Body of pancreas (tissue), 4 donors: ENCODE data around the gene CST9. TPM values are rescaled to one million over a fixed set of nuclear protein-coding genes. Genes with fewer than 3 reads are reported as not detected.
"Not testable (repeated sequence)": the region's sequence is repeated elsewhere in the genome, so short reads cannot be mapped to it uniquely, and the experiment has no call there.

Source experiments
- ATAC-seq: fragments of 150-250 bp; one replicate; pipeline ENCODE4 v1.9.1; 2016
- DNase-seq, 4 donors: peaks; one replicate each; pipeline ENCODE4 v3.0.0-alpha.2; 2019
- H3K27ac ChIP-seq, 4 donors: fragments of 200-600 bp; sonication (generic); 1 replicate in 3 of 4; 2 replicates in 1 of 4; pipeline versions ENCODE4 v1.5.1 to v1.6.1; 2016 to 2019; ENCODE audit warnings: mild to moderate bottlenecking in 1 of 4, mixed read lengths in 1 of 4, moderate library complexity in 1 of 4
- H3K27me3 ChIP-seq, 2 donors: fragments of 200-600 bp; sonication (generic); one replicate each; pipeline ENCODE4 v1.6.0; 2016; ENCODE audit warnings: mild to moderate bottlenecking in 1 of 2
- H3K36me3 ChIP-seq, 2 donors: fragments of 200-600 bp; sonication (generic); replicated peaks in 1 of 2; 2 replicates each; pipeline ENCODE4 v1.5.1; 2016; ENCODE audit warnings: low read depth in 2 of 2; ENCODE audit not compliant: insufficient read depth in 1 of 2
- H3K4me1 ChIP-seq: fragments of 200-600 bp; sonication (generic); one replicate; pipeline ENCODE4 v1.6.0; 2016
- H3K4me3 ChIP-seq, 2 donors: fragments of 200-600 bp; sonication (generic); 1 replicate in 1 of 2; 2 replicates in 1 of 2; pipeline ENCODE4 v1.5.1; 2016 to 2019
- H3K9me3 ChIP-seq, 3 donors: fragments of 200-600 bp; sonication (generic); 1 replicate in 2 of 3; 2 replicates in 1 of 3; pipeline ENCODE4 v1.5.1; 2016
- POLR2A ChIP-seq, 3 donors: fragments of 450-650 bp; IDR thresholded peaks; one replicate each; pipeline ENCODE4 v1.6.1; 2016; ENCODE audit warnings: antibody characterized with exemption in 3 of 3, mild to moderate bottlenecking in 2 of 3
- WGBS, 2 donors: methylation state at CpG; one replicate each; pipeline ENCODE4 v1.1.5; 2017; 5-methylcytosine and 5-hydroxymethylcytosine counted together
- intact Hi-C: fragments of 100-400 bp; cut with DNase I; formaldehyde crosslinking; loops from one replicate; pipeline ENCODE4 v1.15.1; 2023
- total RNA-seq, 2 donors: library from RNA; depleted of rRNA; stranded (reverse); fragments of >200 nt; gene quantifications; one replicate each; pipeline ENCODE4 v1.1.0, GENCODE V29; 2016
- TF ChIP-seq, protein P1 (sequence below), 7 experiments: fragments of 450-650 bp in 4 of 7; fragments of 200-600 bp in 3 of 7; sonication (generic) in 3 of 7; IDR thresholded peaks; one replicate each; pipeline ENCODE4 v1.5.1; 2016 to 2019; ENCODE audit warnings: antibody characterized with exemption in 7 of 7

CST9 gene
- total RNA-seq, 2 donors from 2014 or later, result 3.6 TPM; not detected in 1

DNA sequence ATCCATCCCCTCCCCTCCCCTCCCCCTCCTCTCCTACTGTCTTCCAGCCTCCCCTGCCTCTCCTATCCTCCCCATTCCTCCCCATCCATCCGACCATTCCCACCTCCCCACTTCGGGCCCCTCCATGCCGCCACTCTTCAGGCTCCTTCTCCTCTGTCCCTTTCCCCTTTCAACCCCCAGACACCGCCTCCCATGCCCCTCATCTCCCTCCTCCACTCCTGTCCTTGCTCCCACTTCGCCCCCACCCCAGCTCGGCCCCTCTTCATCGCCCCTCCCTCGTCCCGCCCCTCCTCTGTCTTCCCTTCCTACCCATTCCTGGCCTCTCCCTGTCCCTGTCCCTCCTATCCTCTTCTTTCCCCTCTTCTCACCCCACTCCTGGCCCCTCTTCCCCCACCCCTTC, 32.6 kb upstream of the CST9 start:
- H3K4me1 ChIP-seq, result peaks cover 30% of the 10 kb centered on the region
- intact Hi-C loops, result no loop called here

DNA sequence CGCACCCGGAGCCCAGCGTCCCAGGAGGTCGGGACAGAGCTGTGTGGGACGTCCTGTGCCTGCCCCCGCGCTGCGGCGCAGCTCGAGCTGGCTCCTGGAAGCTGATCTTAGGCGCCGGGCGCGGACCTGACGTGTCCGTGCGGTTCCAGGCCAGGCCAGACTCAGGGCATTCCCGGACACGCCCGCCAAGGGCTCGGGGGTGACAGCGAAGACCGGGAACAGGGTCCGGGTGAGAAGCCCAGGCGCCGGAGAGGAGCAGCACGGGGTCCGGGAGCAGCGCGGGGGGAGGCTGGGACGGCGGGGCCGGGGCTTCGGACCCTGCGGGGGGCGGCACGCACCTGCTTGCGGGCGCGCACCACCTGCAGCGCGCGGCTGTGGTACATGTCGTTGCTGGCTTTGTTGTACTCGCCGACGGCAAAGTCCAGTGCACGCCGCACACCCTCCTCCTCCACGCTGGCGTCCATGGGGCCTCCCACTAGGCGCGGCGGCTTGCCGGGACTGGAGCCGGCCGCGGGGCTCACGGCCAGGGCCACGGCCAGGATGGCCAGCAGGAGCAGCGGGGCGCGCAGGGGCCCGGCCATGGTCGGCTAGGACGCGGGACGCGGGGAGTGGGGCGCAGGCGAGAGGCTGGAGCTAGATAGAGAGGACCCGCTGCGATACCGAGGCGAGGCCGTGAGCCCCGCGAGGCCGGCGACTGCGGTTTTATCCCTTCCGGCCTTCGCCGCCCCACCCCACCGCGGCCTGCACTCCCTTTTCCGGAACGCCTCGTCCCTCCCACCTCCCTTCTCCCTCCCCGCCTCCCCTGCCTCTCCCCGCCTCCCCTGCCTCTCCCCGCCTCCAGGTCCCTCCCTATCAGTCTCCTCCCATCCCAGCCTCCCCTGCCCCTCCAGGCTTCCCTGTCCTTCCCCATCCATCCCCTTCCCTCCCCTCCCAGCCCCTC, 31.8 kb upstream of the CST9 start, which contains the start of gene CST3:
Gene CST3, minus strand, starts transcription at position 674 of the 940 bp plus-strand sequence. Its CDS starts 93 bp downstream, at position 581.
- DNase-seq (peak; percentile 86 to 91 (median 90)), ATAC-seq (peak; percentile 93)
- Histone ChIP-seq H3K36me3 (peaks cover 0 to 3% of the 10 kb centered on the region in 2 donors), H3K9me3 (no peaks in the 10 kb centered on the region), H3K27me3 (no peaks in the 10 kb centered on the region), H3K4me3 (peak within 1 kb of the TSS; percentile 39 to 93), H3K4me1 (peaks cover 30% of the 10 kb centered on the region), H3K27ac (peak within 1 kb of the TSS; percentile 66 to 93 (median 86))
- 0 to 1% methylated on average over 35 to 92 of the region's 92 CpGs for WGBS, 2 donors
- intact Hi-C loops, result no loop called here
- TF ChIP-seq POLR2A (IDR thresholded peaks at IDR 0.05), result peak; percentile 84 to 85 (median 85)
- TF ChIP-seq, protein P1, sequence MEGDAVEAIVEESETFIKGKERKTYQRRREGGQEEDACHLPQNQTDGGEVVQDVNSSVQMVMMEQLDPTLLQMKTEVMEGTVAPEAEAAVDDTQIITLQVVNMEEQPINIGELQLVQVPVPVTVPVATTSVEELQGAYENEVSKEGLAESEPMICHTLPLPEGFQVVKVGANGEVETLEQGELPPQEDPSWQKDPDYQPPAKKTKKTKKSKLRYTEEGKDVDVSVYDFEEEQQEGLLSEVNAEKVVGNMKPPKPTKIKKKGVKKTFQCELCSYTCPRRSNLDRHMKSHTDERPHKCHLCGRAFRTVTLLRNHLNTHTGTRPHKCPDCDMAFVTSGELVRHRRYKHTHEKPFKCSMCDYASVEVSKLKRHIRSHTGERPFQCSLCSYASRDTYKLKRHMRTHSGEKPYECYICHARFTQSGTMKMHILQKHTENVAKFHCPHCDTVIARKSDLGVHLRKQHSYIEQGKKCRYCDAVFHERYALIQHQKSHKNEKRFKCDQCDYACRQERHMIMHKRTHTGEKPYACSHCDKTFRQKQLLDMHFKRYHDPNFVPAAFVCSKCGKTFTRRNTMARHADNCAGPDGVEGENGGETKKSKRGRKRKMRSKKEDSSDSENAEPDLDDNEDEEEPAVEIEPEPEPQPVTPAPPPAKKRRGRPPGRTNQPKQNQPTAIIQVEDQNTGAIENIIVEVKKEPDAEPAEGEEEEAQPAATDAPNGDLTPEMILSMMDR (IDR thresholded peaks at IDR 0.05), result peak in 1 of 7 experiments; percentile 8

More for the DNA sequence above, 32.6 kb upstream of the CST9 start:
- no peak overlapping the region for H3K4me3 ChIP-seq
- 62 to 66% methylated on average over 9 of the region's 9 CpGs for WGBS, 2 donors
- H3K36me3 ChIP-seq, result peaks cover 0 to 3% of the 10 kb centered on the region in 2 donors
- ATAC-seq (no peak), DNase-seq (no peak)
- no peaks in the 10 kb centered on the region for H3K9me3 ChIP-seq
- H3K27ac ChIP-seq, result peak overlapping the region in 2 of 4 donors; percentile 80 to 93
- H3K27me3 ChIP-seq, result no peaks in the 10 kb centered on the region
- TF ChIP-seq POLR2A (IDR thresholded peaks at IDR 0.05), result no peak
- TF ChIP-seq, protein P1 (IDR thresholded peaks at IDR 0.05), result no peak

DNA sequence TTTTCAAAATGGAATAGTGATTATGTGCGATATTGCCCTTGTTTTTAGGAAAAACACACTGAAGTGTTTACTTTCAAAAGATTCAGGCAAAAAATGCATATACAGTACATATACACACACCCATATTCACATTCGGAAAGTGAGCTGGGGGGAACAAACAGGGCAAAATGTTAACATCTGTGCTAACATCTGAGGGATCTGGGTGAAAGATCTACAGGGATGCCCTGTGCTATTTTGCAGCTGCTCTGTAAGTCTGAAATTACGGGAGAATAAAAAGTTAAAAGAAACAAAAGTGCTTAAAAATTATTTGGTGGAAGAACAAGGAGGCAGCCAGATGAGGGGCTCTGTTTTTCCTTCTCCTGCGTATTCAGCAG, 31.2 kb upstream of the CST9 start:
- H3K27ac ChIP-seq, result peak overlapping the region in 3 of 4 donors; percentile 80 to 93 (median 93)
- intact Hi-C loops, result no loop called here
- ATAC-seq (no peak), DNase-seq (no peak)
- H3K36me3 ChIP-seq, result peaks cover 0 to 3% of the 10 kb centered on the region in 2 donors
- no peaks in the 10 kb centered on the region for H3K9me3 ChIP-seq
- peaks cover 30% of the 10 kb centered on the region for H3K4me1 ChIP-seq
- H3K27me3 ChIP-seq, result no peaks in the 10 kb centered on the region
- WGBS, 2 donors, result 10 to 15% methylated on average over 4 of the region's 4 CpGs
- no peak for TF ChIP-seq POLR2A (IDR thresholded peaks at IDR 0.05)
- TF ChIP-seq, protein P1 (IDR thresholded peaks at IDR 0.05), result no peak
- peak overlapping the region; percentile 39 to 93 for H3K4me3 ChIP-seq

DNA sequence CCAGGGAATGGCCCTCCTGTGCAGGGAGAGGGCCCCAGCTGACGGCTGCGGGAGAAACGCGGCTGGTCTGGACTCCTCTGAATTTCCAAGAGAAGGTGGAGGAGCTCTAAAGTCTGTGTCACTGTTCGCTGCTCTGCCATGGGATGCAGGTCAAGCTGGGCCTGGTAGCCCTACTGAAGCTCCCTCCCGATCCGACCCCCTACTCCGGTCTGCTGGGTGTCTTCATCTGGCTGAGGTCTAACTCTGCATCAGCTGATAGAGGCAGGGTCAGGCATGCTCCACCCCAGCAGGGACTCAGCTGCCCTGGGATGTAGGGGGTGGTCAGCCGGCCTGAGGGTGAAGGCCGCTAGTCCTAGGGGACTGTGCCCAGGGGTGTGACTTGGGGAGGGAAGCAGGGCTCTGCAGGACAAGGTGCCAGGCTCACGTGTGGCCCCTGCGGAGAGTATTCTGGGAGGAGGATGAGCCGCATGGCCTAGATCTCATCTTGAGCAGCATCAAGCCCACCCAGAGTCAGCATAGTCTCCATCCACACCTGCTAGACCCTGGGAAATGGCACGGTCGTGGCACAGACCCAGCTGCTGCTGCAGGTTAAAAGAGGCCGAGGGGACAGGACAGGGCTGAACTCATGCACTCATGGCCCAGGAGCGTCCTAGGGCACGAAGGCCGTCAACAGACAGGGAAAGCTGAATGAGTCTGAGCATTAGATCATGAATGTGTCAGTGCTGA, 30.6 kb upstream of the CST9 start:
- whole genome bisulfite sequencing, 2 donors, result 42 to 58% methylated on average over 13 to 19 of the region's 19 CpGs
- no peak for ATAC-seq
- H3K9me3 ChIP-seq, result no peaks in the 10 kb centered on the region
- DNase-seq, result no peak
- peak overlapping the region in 2 of 4 donors; percentile 80 to 93 for H3K27ac ChIP-seq
- H3K4me3 ChIP-seq, result peak overlapping the region; percentile 39 to 93
- peaks cover 30% of the 10 kb centered on the region for H3K4me1 ChIP-seq
- intact Hi-C loops, result no loop called here
- no peaks in the 10 kb centered on the region for H3K27me3 ChIP-seq
- peaks cover 0 to 3% of the 10 kb centered on the region in 2 donors for H3K36me3 ChIP-seq
- TF ChIP-seq POLR2A (IDR thresholded peaks at IDR 0.05), result no peak

DNA sequence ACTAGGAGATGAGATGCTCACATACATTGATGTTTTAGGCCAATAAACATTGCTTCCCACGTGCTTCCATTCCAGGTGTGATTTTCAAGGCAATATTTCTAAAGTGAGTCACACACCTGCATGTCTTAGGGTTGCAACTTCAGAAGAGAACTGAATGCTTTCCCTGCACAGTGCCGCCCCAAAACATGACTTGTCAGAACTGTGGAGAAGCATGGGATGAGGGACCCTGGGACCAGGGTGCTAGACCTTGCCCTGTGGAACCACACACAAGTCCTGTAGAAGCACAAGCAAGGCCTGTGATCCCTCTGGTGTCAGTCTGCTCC, 30.0 kb upstream of the CST9 start:
- 79 to 89% methylated on average over 1 to 2 of the region's 2 CpGs for WGBS, 2 donors
- H3K4me3 ChIP-seq, DNase-seq, H3K36me3 ChIP-seq, H3K9me3 ChIP-seq, H3K27ac ChIP-seq, ATAC-seq, H3K27me3 ChIP-seq, intact Hi-C loops: not testable (repeated sequence)
- peaks cover 26% of the 10 kb centered on the region for H3K4me1 ChIP-seq
